Neuronal stem cell (in vitro differentiated cells): ENCODE results near the gene CILP2.

Experiments used
- DNase-seq: peaks from one replicate; pipeline ENCODE4 v3.0.0-alpha.2; 2013; ENCODE audit warnings: low spot score
- H2AFZ ChIP-seq: one replicate; pipeline ENCODE4 v1.6.1; 2013; ENCODE audit warnings: mild to moderate bottlenecking, low read length, inconsistent platforms
- H2AK5ac ChIP-seq: 2 replicates; pipeline ENCODE4 v1.6.1; 2013; ENCODE audit warnings: low read depth, mild to moderate bottlenecking, inconsistent platforms, low read length, moderate library complexity, mixed read lengths
- H2BK120ac ChIP-seq: 2 replicates; pipeline ENCODE4 v1.6.1; 2013; ENCODE audit warnings: low read depth, mild to moderate bottlenecking, inconsistent platforms, low read length, moderate library complexity, mixed read lengths
- H2BK12ac ChIP-seq: one replicate; pipeline ENCODE4 v1.6.1; 2013; ENCODE audit warnings: low read length, inconsistent platforms
- H2BK15ac ChIP-seq: 2 replicates; pipeline ENCODE4 v1.6.1; 2013; ENCODE audit warnings: mild to moderate bottlenecking, low read length, inconsistent platforms, mixed read lengths
- H2BK5ac ChIP-seq: one replicate; pipeline ENCODE4 v1.6.1; 2013; ENCODE audit warnings: inconsistent platforms, mild to moderate bottlenecking, low read length, moderate library complexity
- H3K14ac ChIP-seq: one replicate; pipeline ENCODE4 v1.6.1; 2013; ENCODE audit warnings: low read length, inconsistent platforms
- H3K18ac ChIP-seq: 2 replicates; pipeline ENCODE4 v1.6.1; 2013; ENCODE audit warnings: low read length, inconsistent platforms
- H3K23ac ChIP-seq: 2 replicates; pipeline ENCODE4 v1.6.1; 2013; ENCODE audit warnings: low read depth, mild to moderate bottlenecking, mixed read lengths, low read length, inconsistent platforms; ENCODE audit not compliant: poor library complexity
- H3K27ac ChIP-seq: replicated peaks from 3 replicates; pipeline ENCODE4 v1.5.1; 2013; ENCODE audit warnings: low read length, inconsistent platforms
- H3K27me3 ChIP-seq, 3 experiments: 2 replicates each; pipeline ENCODE4 v1.6.1; 2013; ENCODE audit warnings: low read length in 3 of 3, mild to moderate bottlenecking in 2 of 3, inconsistent platforms in 1 of 3, low read depth in 1 of 3, mixed read lengths in 1 of 3, moderate library complexity in 1 of 3; ENCODE audit not compliant: control insufficient read depth in 3 of 3, insufficient read depth in 3 of 3
- H3K36me3 ChIP-seq, 2 donors: replicated peaks in 1 of 2; 2 replicates each; pipeline ENCODE4 v1.6.1; 2013; ENCODE audit warnings: low read length in 2 of 2; ENCODE audit not compliant: control insufficient read depth in 2 of 2, insufficient read depth in 2 of 2
- H3K4ac ChIP-seq: 2 replicates; pipeline ENCODE4 v1.6.1; 2013; ENCODE audit warnings: inconsistent platforms, mild to moderate bottlenecking, low read length, moderate library complexity
- H3K4me1 ChIP-seq, 2 donors: 1 replicate in 1 of 2; 2 replicates in 1 of 2; pipeline ENCODE4 v1.6.1; 2013; ENCODE audit warnings: low read length in 2 of 2, low read depth in 1 of 2; ENCODE audit not compliant: control insufficient read depth in 2 of 2, insufficient read depth in 1 of 2
- H3K4me2 ChIP-seq: one replicate; pipeline ENCODE4 v1.6.1; 2013; ENCODE audit warnings: mild to moderate bottlenecking, low read length, inconsistent platforms; ENCODE audit not compliant: insufficient read depth, poor library complexity, severe bottlenecking
- H3K4me3 ChIP-seq, 2 donors: 2 replicates each; pipeline ENCODE4 v1.5.1; 2013; ENCODE audit warnings: low read length in 2 of 2, mild to moderate bottlenecking in 2 of 2, inconsistent platforms in 1 of 2, moderate library complexity in 1 of 2
- H3K79me1 ChIP-seq: one replicate; pipeline ENCODE4 v1.6.1; 2013; ENCODE audit warnings: low read depth, mild to moderate bottlenecking, inconsistent platforms, low read length, moderate library complexity
- H3K9ac ChIP-seq: one replicate; pipeline ENCODE4 v1.6.1; 2013; ENCODE audit warnings: mild to moderate bottlenecking, low read depth, low read length, inconsistent platforms; ENCODE audit not compliant: poor library complexity
- H3K9me3 ChIP-seq, 2 donors: replicated peaks in 1 of 2; 2 replicates each; pipeline versions ENCODE3 to v1.6.1; 2013; ENCODE audit warnings: low read length in 2 of 2, mild to moderate bottlenecking in 2 of 2, inconsistent platforms in 1 of 2, low read depth in 1 of 2, mixed read lengths in 1 of 2, moderate library complexity in 1 of 2; ENCODE audit not compliant: control insufficient read depth in 2 of 2, insufficient read depth in 1 of 2
- H4K8ac ChIP-seq: one replicate; pipeline ENCODE4 v1.6.1; 2013; ENCODE audit warnings: low read depth, mild to moderate bottlenecking, inconsistent platforms, low read length, moderate library complexity
- H4K91ac ChIP-seq: one replicate; pipeline ENCODE4 v1.6.1; 2013; ENCODE audit warnings: low read length, low read depth, mild to moderate bottlenecking, inconsistent platforms; ENCODE audit not compliant: poor library complexity
- WGBS, 2 donors: extraction: QIAGEN DNeasy Blood & Tissue Kit; methylation state at CpG; one replicate each; pipeline ENCODE4 v1.1.7; 2013; ENCODE audit warnings: missing lambda C conversion rate in 2 of 2, mixed read lengths in 1 of 2; ENCODE audit not compliant: insufficient read length in 2 of 2, insufficient replicate concordance in 1 of 2; ENCODE audit errors: extremely low coverage in 2 of 2; 5-methylcytosine and 5-hydroxymethylcytosine counted together

Gene CILP2

GRCh38 chr19:19533841-19534240 lies 4.2 kb upstream of the CILP2 start:
- Histone ChIP-seq H2AK5ac (no peak overlapping the region), H2BK5ac (no peak overlapping the region), H3K4ac (no peak overlapping the region), H4K8ac (no peak overlapping the region), H3K23ac (no peak overlapping the region), H2BK15ac (no peak overlapping the region), H3K14ac (no peak overlapping the region), H2BK12ac (no peak overlapping the region), H3K4me1 (peaks cover 7 to 14% of the 10 kb centered on the region in 2 donors), H4K91ac (no peak overlapping the region), H3K4me2 (no peak overlapping the region), H3K27ac (no peak overlapping the region), H3K9ac (no peak overlapping the region), H2AFZ (no peak overlapping the region), H3K27me3 (peaks cover 0 to 5% (median 0%) of the 10 kb centered on the region in 3 experiments), H3K18ac (no peak overlapping the region), H3K36me3 (peaks cover 6 to 43% of the 10 kb centered on the region in 2 donors), H3K79me1 (peaks cover 3% of the 10 kb centered on the region), H3K9me3 (no peaks in the 10 kb centered on the region), H2BK120ac (no peak overlapping the region), H3K4me3 (no peak overlapping the region)
- DNase-seq, result no peak
- WGBS, 2 donors, result no CpG with 5 or more reads among the region's 6 CpGs

- H4K91ac ChIP-seq, result no peak overlapping the region
- H3K27me3 ChIP-seq, result peaks cover 0 to 11% (median 0%) of the 10 kb centered on the region in 3 experiments
- H2AFZ ChIP-seq, result no peak overlapping the region
- H3K4ac ChIP-seq, result no peak overlapping the region
- no peak overlapping the region for H4K8ac ChIP-seq
- peaks cover 4 to 34% of the 10 kb centered on the region in 2 donors for H3K36me3 ChIP-seq
- no peak overlapping the region for H2BK12ac ChIP-seq
- H3K23ac ChIP-seq, result no peak overlapping the region
- peak overlapping the region; percentile 45 for H3K18ac ChIP-seq
- no peak for DNase-seq
- H3K9ac ChIP-seq, result no peak overlapping the region
- no peak overlapping the region for H2AK5ac ChIP-seq
- no peak overlapping the region for H2BK120ac ChIP-seq
- no peak overlapping the region for H3K27ac ChIP-seq
- H3K4me3 ChIP-seq, result no peak overlapping the region
- H3K4me1 ChIP-seq, result peaks cover 3 to 13% of the 10 kb centered on the region in 2 donors
- H3K79me1 ChIP-seq, result peaks cover 3% of the 10 kb centered on the region
- H3K9me3 ChIP-seq, result peaks cover 0 to 1% of the 10 kb centered on the region in 2 donors
- no peak overlapping the region for H3K4me2 ChIP-seq
- no peak overlapping the region for H2BK15ac ChIP-seq
- H2BK5ac ChIP-seq, result no peak overlapping the region
- peak overlapping the region; percentile 0 for H3K14ac ChIP-seq
- no CpG with 5 or more reads among the region's 27 CpGs for whole genome bisulfite sequencing, 2 donors
These were observed 3.4 kb upstream of the CILP2 start for GRCh38 chr19:19534556-19535265.

- no peak overlapping the region for H3K4me3 ChIP-seq
- peak overlapping the region; percentile 48 for H3K18ac ChIP-seq
- no peak overlapping the region for H3K14ac ChIP-seq
- H4K8ac ChIP-seq, result peak overlapping the region; percentile 65
- no peak overlapping the region for H2AFZ ChIP-seq
- DNase-seq, result no peak
- H2BK15ac ChIP-seq, result no peak overlapping the region
- H3K9me3 ChIP-seq, result peaks cover 0 to 1% of the 10 kb centered on the region in 2 donors
- peak overlapping the region; percentile 10 for H2BK12ac ChIP-seq
- no peak overlapping the region for H3K9ac ChIP-seq
- H3K27me3 ChIP-seq, result peaks cover 0 to 16% (median 0%) of the 10 kb centered on the region in 3 experiments
- H2BK120ac ChIP-seq, result no peak overlapping the region
- H3K23ac ChIP-seq, result peak overlapping the region; percentile 0
- H2BK5ac ChIP-seq, result no peak overlapping the region
- H3K4ac ChIP-seq, result peak overlapping the region; percentile 23
- H3K27ac ChIP-seq, result no peak overlapping the region
- peaks cover 3% of the 10 kb centered on the region for H3K79me1 ChIP-seq
- no peak overlapping the region for H4K91ac ChIP-seq
- WGBS, 2 donors, result no CpG with 5 or more reads among the region's 34 CpGs
- H3K4me2 ChIP-seq, result no peak overlapping the region
- H3K36me3 ChIP-seq, result peaks cover 4 to 29% of the 10 kb centered on the region in 2 donors
- no peak overlapping the region for H2AK5ac ChIP-seq
- H3K4me1 ChIP-seq, result peaks cover 0 to 13% of the 10 kb centered on the region in 2 donors
These were observed 2.5 kb upstream of the CILP2 start for GRCh38 chr19:19535311-19536191.
